Mesothelial cell of epicardium (in vitro differentiated cells): ENCODE data around the gene RFTN1. TPM values are rescaled to one million over a fixed set of nuclear protein-coding genes. Genes with fewer than 3 reads are reported as not detected.

Source experiments
- DNase-seq, 2 experiments: peaks; one replicate each; pipeline ENCODE4 v3.0.0; 2021; ENCODE audit warnings: low spot score in 2 of 2; ENCODE audit not compliant: unreplicated experiment in 2 of 2
- H3K27ac Mint-ChIP-seq: 2 replicates; pipeline ENCODE4 v1.8.0; 2021; ENCODE audit warnings: mixed read lengths
- H3K27me3 Mint-ChIP-seq: 2 replicates; pipeline ENCODE4 v1.8.0; 2021; ENCODE audit warnings: low read depth, mixed read lengths
- H3K36me3 Mint-ChIP-seq: 2 replicates; pipeline ENCODE4 v1.8.0; 2021; ENCODE audit warnings: mixed read lengths
- H3K4me1 Mint-ChIP-seq: 2 replicates; pipeline ENCODE4 v1.8.0; 2021; ENCODE audit warnings: mixed read lengths
- H3K4me3 Mint-ChIP-seq: 2 replicates; pipeline ENCODE4 v1.8.0; 2021; ENCODE audit warnings: mild to moderate bottlenecking, moderate library complexity, mixed read lengths
- H3K9me3 Mint-ChIP-seq: 2 replicates; pipeline ENCODE4 v1.8.0; 2021; ENCODE audit warnings: mixed read lengths
- total RNA-seq: library from RNA; stranded (reverse); gene quantifications from 3 replicates; pipeline ENCODE4 v1.2.1, GENCODE V29; 2021
- TF ChIP-seq, protein P1 (sequence below): fragments of 200-600 bp; sonication (generic); IDR thresholded peaks from one replicate; pipeline ENCODE4 v1.5.0; 2021; ENCODE audit warnings: antibody characterized with exemption; ENCODE audit not compliant: unreplicated experiment

The RFTN1 gene
- total RNA-seq, 1 donor from 2014 or later: 10.0 TPM

DNA sequence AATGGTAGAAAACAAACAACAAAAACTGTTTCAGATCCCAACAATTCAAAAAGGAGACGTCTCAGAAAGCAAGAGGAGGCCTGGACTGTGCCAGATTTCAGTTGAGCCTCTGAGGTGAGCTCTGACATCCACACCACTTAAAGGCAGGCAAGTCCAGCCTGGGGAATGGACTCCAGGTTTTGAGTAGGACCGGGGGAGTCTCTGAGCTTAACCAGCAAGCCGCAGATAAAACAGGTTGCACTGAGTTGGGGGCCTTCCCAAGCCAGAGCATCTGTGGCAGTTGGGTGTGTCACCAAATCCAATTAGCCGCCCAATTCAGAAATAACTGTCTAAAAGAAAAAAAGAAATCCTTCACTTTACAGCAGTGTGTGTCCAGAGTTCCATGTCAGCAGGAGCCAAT lies 193.8 kb downstream of the RFTN1 start:
- Mint-ChIP-seq H3K4me3 (no peak overlapping the region), H3K27ac (no peak overlapping the region), H3K27me3 (no peaks in the 10 kb centered on the region), H3K36me3 (peaks cover 6% of the 10 kb centered on the region), H3K4me1 (peaks cover 7% of the 10 kb centered on the region), H3K9me3 (no peaks in the 10 kb centered on the region)
- no peak for DNase-seq
- TF ChIP-seq, protein P1, sequence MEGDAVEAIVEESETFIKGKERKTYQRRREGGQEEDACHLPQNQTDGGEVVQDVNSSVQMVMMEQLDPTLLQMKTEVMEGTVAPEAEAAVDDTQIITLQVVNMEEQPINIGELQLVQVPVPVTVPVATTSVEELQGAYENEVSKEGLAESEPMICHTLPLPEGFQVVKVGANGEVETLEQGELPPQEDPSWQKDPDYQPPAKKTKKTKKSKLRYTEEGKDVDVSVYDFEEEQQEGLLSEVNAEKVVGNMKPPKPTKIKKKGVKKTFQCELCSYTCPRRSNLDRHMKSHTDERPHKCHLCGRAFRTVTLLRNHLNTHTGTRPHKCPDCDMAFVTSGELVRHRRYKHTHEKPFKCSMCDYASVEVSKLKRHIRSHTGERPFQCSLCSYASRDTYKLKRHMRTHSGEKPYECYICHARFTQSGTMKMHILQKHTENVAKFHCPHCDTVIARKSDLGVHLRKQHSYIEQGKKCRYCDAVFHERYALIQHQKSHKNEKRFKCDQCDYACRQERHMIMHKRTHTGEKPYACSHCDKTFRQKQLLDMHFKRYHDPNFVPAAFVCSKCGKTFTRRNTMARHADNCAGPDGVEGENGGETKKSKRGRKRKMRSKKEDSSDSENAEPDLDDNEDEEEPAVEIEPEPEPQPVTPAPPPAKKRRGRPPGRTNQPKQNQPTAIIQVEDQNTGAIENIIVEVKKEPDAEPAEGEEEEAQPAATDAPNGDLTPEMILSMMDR: no peak

DNA sequence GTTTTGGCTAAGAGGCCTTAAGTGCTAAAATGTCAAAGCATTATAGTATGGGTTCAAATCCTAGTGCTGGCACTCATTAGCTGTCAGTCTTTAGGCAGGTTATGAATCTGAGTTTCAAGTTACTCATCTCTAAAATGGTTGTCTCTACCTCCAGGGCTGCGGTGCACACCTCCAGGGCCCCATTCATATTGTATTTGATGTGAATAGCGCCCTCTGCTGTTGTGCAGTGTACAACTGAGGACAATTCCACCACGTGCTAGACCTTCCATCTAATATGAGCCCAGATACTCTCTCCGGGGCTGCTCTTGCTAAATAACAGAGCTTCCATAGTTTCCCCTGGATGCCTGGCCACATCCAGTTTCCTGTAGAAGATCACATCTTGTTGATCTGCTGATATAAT lies 194.2 kb downstream of the RFTN1 start:
- Mint-ChIP-seq H3K27me3 (no peaks in the 10 kb centered on the region), H3K4me3 (no peak overlapping the region), H3K36me3 (peaks cover 6% of the 10 kb centered on the region), H3K9me3 (no peaks in the 10 kb centered on the region), H3K4me1 (peaks cover 7% of the 10 kb centered on the region), H3K27ac (no peak overlapping the region)
- no peak for DNase-seq
- TF ChIP-seq, protein P1: no peak

DNA sequence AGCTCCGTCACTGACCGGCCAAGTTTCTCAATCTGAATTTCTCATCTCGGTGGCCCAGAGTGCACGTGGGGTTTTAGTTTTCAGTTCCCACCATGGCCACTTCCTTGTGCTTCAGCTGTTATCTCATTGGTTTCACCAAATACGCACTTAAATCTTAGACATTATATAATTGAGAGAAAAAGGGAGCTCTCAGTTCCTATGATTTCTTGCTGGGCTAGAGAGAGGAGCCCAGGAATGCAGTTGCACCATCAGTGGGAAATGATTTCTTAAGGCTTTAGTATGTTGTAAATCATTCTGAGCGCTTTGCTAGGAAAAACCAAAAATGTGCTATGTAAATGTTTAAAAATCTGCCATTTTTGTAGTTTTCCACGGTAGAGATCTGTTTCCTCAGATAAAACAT lies 195.3 kb downstream of the RFTN1 start:
- no peak overlapping the region for H3K27ac Mint-ChIP-seq
- TF ChIP-seq, protein P1: no peak
- no peak for DNase-seq
- no peak overlapping the region for H3K4me3 Mint-ChIP-seq
- no peaks in the 10 kb centered on the region for H3K27me3 Mint-ChIP-seq
- peaks cover 6% of the 10 kb centered on the region for H3K36me3 Mint-ChIP-seq
- no peaks in the 10 kb centered on the region for H3K9me3 Mint-ChIP-seq
- H3K4me1 Mint-ChIP-seq: peaks cover 7% of the 10 kb centered on the region

DNA sequence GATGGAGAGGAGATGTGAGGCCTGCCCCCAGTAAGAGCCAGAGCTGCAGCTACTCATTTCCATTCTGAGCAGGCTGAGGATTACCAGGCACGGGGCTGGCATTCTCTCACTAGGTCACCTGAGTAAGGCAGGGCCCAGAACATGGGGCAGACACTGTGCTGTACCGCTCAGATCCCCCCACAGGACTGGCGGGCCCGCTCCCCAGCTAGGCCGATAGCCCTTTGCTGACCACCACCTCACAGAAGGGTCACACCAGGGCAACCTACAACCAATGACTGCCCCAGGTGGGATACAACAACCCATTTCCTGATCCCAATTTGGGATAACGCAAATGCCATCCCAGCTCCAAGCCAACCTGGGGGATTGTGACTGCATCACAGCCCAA lies 195.9 kb downstream of the RFTN1 start:
- no peak for DNase-seq
- Mint-ChIP-seq H3K27me3 (no peaks in the 10 kb centered on the region), H3K9me3 (no peaks in the 10 kb centered on the region), H3K4me3 (no peak overlapping the region), H3K27ac (no peak overlapping the region), H3K36me3 (peaks cover 6% of the 10 kb centered on the region), H3K4me1 (peaks cover 7% of the 10 kb centered on the region)
- TF ChIP-seq, protein P1: no peak

DNA sequence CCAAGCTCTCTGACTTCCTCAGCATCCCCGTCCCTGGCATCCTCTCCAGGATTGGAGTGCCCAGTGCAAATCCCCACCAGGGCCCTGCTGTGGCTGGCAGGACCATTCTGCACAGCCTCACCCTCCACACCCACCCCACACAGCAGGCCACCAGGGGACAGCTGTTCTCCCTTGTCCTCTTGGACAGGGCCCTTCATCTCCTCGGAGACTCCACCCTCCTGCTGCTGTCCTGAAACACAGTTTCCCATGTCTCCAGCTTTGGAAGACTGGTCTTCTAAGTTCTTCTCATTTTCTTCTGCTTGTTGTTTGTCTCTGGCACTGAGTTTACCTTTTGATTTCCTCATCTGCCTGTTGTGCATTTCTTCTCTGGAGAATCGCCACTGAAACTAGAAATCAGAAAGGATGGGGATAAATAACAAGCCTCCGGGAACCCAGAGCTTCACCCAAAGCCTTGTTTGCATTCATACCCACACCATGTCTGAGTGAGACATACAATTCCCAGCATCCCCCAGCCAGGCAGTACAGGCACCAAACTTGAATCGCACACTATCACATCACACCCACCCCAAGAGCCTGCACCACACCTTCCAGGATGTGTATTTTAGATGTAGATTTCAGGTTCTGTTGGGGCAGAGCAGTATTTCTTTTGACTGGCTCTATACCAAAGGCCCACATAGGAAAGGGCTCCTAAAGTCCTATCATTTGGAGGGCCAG lies 196.5 kb downstream of the RFTN1 start:
- H3K27me3 Mint-ChIP-seq: no peaks in the 10 kb centered on the region
- H3K4me3 Mint-ChIP-seq: no peak overlapping the region
- H3K4me1 Mint-ChIP-seq: peaks cover 8% of the 10 kb centered on the region
- DNase-seq: no peak
- no peak overlapping the region for H3K27ac Mint-ChIP-seq
- H3K9me3 Mint-ChIP-seq: no peaks in the 10 kb centered on the region
- peaks cover 6% of the 10 kb centered on the region for H3K36me3 Mint-ChIP-seq
- TF ChIP-seq, protein P1: no peak
